ENCODE measurements around the gene LPA. TPM values are rescaled to one million over a fixed set of nuclear protein-coding genes. Genes with fewer than 3 reads are reported as not detected.

The LPA gene
- total RNA-seq, 1 donor from 2014 or later, result not detected

DNA sequence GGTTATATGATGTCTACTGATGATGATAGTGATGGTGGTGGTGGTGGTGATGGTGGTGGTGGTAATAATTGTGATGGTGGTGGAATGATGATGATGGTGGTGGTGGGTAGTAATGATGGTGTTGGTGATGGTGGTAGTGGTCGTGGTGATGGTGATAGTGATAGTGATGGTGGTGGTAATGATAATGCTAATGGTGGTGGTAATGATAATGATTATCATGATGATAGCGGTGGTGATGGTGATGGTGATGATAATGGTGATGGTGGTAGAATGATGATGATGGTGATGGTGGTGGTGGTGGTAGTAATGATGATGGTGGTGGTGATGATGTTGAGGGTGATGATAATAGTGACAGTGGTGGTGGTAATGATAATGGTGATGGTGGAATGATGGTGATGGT lies 4.5 kb upstream of the LPA start:
- Histone ChIP-seq H3K79me2 (ENCODE audit: insufficient read depth, low read length) (no peaks in the 10 kb centered on the region), H3K4me1 (ENCODE audit: insufficient read depth, low read length) (no peaks in the 10 kb centered on the region), H3K9ac (ENCODE audit: low read length) (no peak overlapping the region), H3K4me3 (ENCODE audit: insufficient read depth, low read depth, low read length) (no peak overlapping the region), H2AFZ (ENCODE audit: low read depth, low read length) (no peak overlapping the region), H4K20me1 (ENCODE audit: insufficient read depth, low read length) (no peaks in the 10 kb centered on the region), H3K36me3 (ENCODE audit: insufficient read depth, low read length) (no peaks in the 10 kb centered on the region), H3K27ac (ENCODE audit: low read depth, low read length) (no peak overlapping the region), H3K27me3 (ENCODE audit: insufficient read depth, low read length) (no peaks in the 10 kb centered on the region), H3K9me3 (ENCODE audit: insufficient read depth, low read depth, low read length) (no peaks in the 10 kb centered on the region), H3K4me2 (ENCODE audit: low read length) (no peak overlapping the region)
- Mint-ChIP-seq H3K4me3 (ENCODE audit: unreplicated experiment) (no peak overlapping the region), H3K36me3 (ENCODE audit: low read depth, unreplicated experiment) (no peaks in the 10 kb centered on the region), H3K4me1 (ENCODE audit: low read depth, unreplicated experiment) (no peaks in the 10 kb centered on the region), H3K27me3 (ENCODE audit: low read depth, unreplicated experiment) (peaks cover under 1% of the 10 kb centered on the region), H3K27ac (ENCODE audit: unreplicated experiment) (no peak overlapping the region), H3K9me3 (ENCODE audit: unreplicated experiment) (peaks cover 4% of the 10 kb centered on the region)
- TF ChIP-seq CTCF (IDR thresholded peaks at IDR 0.05; ENCODE audit: insufficient read depth, low read depth, low read length) (no peak), EZH2 (IDR thresholded peaks at IDR 0.05; ENCODE audit: insufficient read depth, low read length) (no peak)
- no peak for FAIRE-seq
- no peak for DNase-seq (ENCODE audit: low read depth)

- no peak overlapping the region for H3K4me3 Mint-ChIP-seq (ENCODE audit: unreplicated experiment)
- H3K27ac Mint-ChIP-seq (ENCODE audit: unreplicated experiment), result no peak overlapping the region
- H4K20me1 ChIP-seq (ENCODE audit: insufficient read depth, low read length), result no peaks in the 10 kb centered on the region
- no peak overlapping the region for H3K4me3 ChIP-seq (ENCODE audit: insufficient read depth, low read depth, low read length)
- FAIRE-seq (no peak), DNase-seq (ENCODE audit: low read depth) (no peak)
- no peak overlapping the region for H3K27ac ChIP-seq (ENCODE audit: low read depth, low read length)
- TF ChIP-seq CTCF (IDR thresholded peaks at IDR 0.05; ENCODE audit: insufficient read depth, low read depth, low read length) (no peak), EZH2 (IDR thresholded peaks at IDR 0.05; ENCODE audit: insufficient read depth, low read length) (no peak)
- H3K9ac ChIP-seq (ENCODE audit: low read length), result no peak overlapping the region
- H3K79me2 ChIP-seq (ENCODE audit: insufficient read depth, low read length), result no peaks in the 10 kb centered on the region
- H3K4me1 ChIP-seq (ENCODE audit: insufficient read depth, low read length), result no peaks in the 10 kb centered on the region
- H3K9me3 ChIP-seq (ENCODE audit: insufficient read depth, low read depth, low read length), result peaks cover under 1% of the 10 kb centered on the region
- no peaks in the 10 kb centered on the region for H3K36me3 Mint-ChIP-seq (ENCODE audit: low read depth, unreplicated experiment)
- H3K4me2 ChIP-seq (ENCODE audit: low read length), result no peak overlapping the region
- no peaks in the 10 kb centered on the region for H3K27me3 Mint-ChIP-seq (ENCODE audit: low read depth, unreplicated experiment)
- H2AFZ ChIP-seq (ENCODE audit: low read depth, low read length), result no peak overlapping the region
- no peaks in the 10 kb centered on the region for H3K4me1 Mint-ChIP-seq (ENCODE audit: low read depth, unreplicated experiment)
- H3K36me3 ChIP-seq (ENCODE audit: insufficient read depth, low read length), result no peaks in the 10 kb centered on the region
- H3K9me3 Mint-ChIP-seq (ENCODE audit: unreplicated experiment), result no peaks in the 10 kb centered on the region
- no peaks in the 10 kb centered on the region for H3K27me3 ChIP-seq (ENCODE audit: insufficient read depth, low read length)
These were observed 3.8 kb upstream of the LPA start for GRCh38 chr6:160667639-160668481.

DNA sequence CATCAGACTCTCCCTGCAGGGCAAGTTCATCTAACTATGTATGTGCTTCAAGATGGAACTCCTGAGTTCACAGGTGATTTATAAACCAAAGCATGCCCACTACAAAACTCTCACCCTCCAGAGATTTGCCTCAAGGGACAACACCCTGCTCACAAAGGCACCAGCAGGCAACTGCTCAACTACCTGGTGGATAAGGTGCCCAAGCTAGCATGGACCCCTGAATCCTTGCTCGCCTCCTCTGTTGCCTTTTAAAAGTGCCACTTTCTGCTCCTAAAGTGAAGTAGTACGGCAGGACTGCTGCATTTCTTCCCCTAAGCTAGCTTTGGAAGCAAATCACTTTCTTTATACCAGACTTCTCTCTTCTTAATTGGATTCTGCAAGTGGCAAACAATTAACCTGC lies 1.2 kb downstream of the LPA start:
- peaks cover 3% of the 10 kb centered on the region for H3K9me3 ChIP-seq (ENCODE audit: insufficient read depth, low read depth, low read length)
- H3K27ac ChIP-seq (ENCODE audit: low read depth, low read length), result no peak overlapping the region
- Mint-ChIP-seq H3K36me3 (ENCODE audit: low read depth, unreplicated experiment) (no peaks in the 10 kb centered on the region), H3K4me3 (ENCODE audit: unreplicated experiment) (no peak overlapping the region), H3K27ac (ENCODE audit: unreplicated experiment) (no peak overlapping the region), H3K4me1 (ENCODE audit: low read depth, unreplicated experiment) (no peaks in the 10 kb centered on the region), H3K27me3 (ENCODE audit: low read depth, unreplicated experiment) (peaks cover 2% of the 10 kb centered on the region), H3K9me3 (ENCODE audit: unreplicated experiment) (peaks cover 3% of the 10 kb centered on the region)
- no peak for TF ChIP-seq EZH2 (IDR thresholded peaks at IDR 0.05; ENCODE audit: insufficient read depth, low read length)
- no peak for TF ChIP-seq CTCF (IDR thresholded peaks at IDR 0.05; ENCODE audit: insufficient read depth, low read depth, low read length)
- H3K4me3 ChIP-seq (ENCODE audit: insufficient read depth, low read depth, low read length), result no peak overlapping the region
- no peaks in the 10 kb centered on the region for H3K4me1 ChIP-seq (ENCODE audit: insufficient read depth, low read length)
- DNase-seq (ENCODE audit: low read depth) (no peak), FAIRE-seq (no peak)
- no peak overlapping the region for H3K4me2 ChIP-seq (ENCODE audit: low read length)
- no peaks in the 10 kb centered on the region for H3K36me3 ChIP-seq (ENCODE audit: insufficient read depth, low read length)
- H4K20me1 ChIP-seq (ENCODE audit: insufficient read depth, low read length), result no peaks in the 10 kb centered on the region
- no peaks in the 10 kb centered on the region for H3K79me2 ChIP-seq (ENCODE audit: insufficient read depth, low read length)
- H2AFZ ChIP-seq (ENCODE audit: low read depth, low read length), result no peak overlapping the region
- no peak overlapping the region for H3K9ac ChIP-seq (ENCODE audit: low read length)
- H3K27me3 ChIP-seq (ENCODE audit: insufficient read depth, low read length), result no peaks in the 10 kb centered on the region

All from astrocyte (in vitro differentiated cells and primary cell).